GM18526 (cell line): ENCODE results near the gene DAG1.

Source experiments
- POLR2A ChIP-seq: IDR thresholded peaks from 3 replicates; pipeline ENCODE4 v1.6.1; 2011; ENCODE audit not compliant: insufficient read length; ENCODE audit errors: extremely low read depth

DAG1 gene

GRCh38 chr3:49465270-49466034 lies 4.6 kb upstream of the DAG1 start:
- TF ChIP-seq POLR2A: no peak

- TF ChIP-seq POLR2A: no peak
Measured at GRCh38 chr3:49466085-49466484, 4.0 kb upstream of the DAG1 start.

GRCh38 chr3:49469037-49469935 lies 781 bp upstream of the DAG1 start:
- TF ChIP-seq POLR2A: no peak

- no peak for TF ChIP-seq POLR2A
Measured at GRCh38 chr3:49470714-49471420, 800 bp downstream of the DAG1 start.

- no peak for TF ChIP-seq POLR2A
Measured at GRCh38 chr3:49471856-49472495, 1.9 kb downstream of the DAG1 start.

GRCh38 chr3:49476563-49476962 lies 6.5 kb downstream of the DAG1 start:
- TF ChIP-seq POLR2A: no peak

- TF ChIP-seq POLR2A: no peak
Measured at GRCh38 chr3:49482766-49483165, 12.7 kb downstream of the DAG1 start.

- TF ChIP-seq POLR2A: no peak
Measured at GRCh38 chr3:49484471-49484870, 14.4 kb downstream of the DAG1 start.

- no peak for TF ChIP-seq POLR2A
Measured at GRCh38 chr3:49489247-49489646, 19.2 kb downstream of the DAG1 start.

- no peak for TF ChIP-seq POLR2A
Measured at GRCh38 chr3:49492969-49493368, 22.9 kb downstream of the DAG1 start.

- no peak for TF ChIP-seq POLR2A
Measured at GRCh38 chr3:49493901-49494300, 23.8 kb downstream of the DAG1 start.

- TF ChIP-seq POLR2A: no peak
Measured at GRCh38 chr3:49495023-49495422, 25.0 kb downstream of the DAG1 start.

- no peak for TF ChIP-seq POLR2A
Measured at GRCh38 chr3:49497606-49498005, 27.5 kb downstream of the DAG1 start.

- no peak for TF ChIP-seq POLR2A
Measured at GRCh38 chr3:49498239-49498638, 28.2 kb downstream of the DAG1 start.

- TF ChIP-seq POLR2A: no peak
Measured at GRCh38 chr3:49498648-49499047, 28.6 kb downstream of the DAG1 start.
